GM18508 (cell line): Measurements from ENCODE around the gene MATN1.

ENCODE experiments used
- ATAC-seq: cut with Tn5 transposase; IDR thresholded peaks from one replicate; pipeline ENCODE4 v1.9.1; 2021; ENCODE audit warnings: moderate number of reproducible peaks; ENCODE audit not compliant: insufficient read depth, unreplicated experiment

MATN1 gene

DNA sequence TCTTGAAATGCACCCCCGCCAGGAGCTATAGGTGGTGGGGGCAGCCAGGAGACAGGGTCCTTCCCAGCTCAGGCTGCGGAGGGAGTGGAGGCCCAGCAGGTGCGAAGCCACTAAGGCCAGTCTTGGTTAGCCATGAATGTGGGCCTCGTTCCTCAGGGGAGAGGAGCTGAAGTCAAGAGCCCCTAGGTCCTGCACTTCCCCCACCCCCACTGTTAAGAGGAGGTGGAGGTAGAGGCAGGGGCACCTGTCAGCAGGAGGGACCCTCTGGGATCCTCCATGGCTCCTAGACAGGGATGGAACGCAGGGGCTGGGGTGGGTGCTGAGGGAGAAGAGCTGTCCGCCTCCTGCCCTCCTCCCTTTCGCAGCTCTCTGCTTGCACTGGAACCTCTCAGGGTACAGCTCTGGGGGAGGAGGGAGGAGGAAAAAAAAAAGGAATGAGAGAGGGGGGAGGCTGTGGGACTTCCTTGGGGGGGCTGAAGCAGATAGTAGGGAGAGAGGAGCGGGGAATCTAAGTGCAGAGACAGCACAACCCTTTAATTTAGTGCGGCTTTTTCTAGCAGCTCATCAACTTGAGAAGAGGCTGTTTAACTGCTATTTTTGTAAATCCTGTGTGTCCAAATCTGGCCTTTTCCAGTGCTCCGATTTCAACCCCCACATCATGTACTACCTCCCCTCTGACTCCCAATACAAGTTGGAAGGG, 37.0 kb downstream of the MATN1 start:
- no peak for ATAC-seq

DNA sequence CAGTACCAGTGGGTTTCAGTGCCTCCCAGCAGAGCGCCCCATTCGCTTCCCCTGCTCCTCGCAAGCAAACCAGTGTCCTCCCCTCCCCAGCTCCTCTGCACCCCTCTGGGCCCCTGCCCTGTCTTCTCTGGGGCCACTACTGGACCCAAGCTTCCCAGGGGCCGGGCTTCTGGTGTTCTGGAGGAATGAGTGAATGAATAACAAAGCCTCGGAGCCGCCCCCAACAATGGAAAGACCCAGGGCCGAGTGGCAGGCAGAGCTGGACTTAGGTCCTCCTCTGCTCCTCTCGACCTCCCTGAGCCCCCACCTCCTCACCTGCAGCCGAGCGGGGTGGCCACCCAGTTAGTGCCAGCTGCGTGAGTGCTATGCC, 37.6 kb downstream of the MATN1 start:
- ATAC-seq, result no peak

DNA sequence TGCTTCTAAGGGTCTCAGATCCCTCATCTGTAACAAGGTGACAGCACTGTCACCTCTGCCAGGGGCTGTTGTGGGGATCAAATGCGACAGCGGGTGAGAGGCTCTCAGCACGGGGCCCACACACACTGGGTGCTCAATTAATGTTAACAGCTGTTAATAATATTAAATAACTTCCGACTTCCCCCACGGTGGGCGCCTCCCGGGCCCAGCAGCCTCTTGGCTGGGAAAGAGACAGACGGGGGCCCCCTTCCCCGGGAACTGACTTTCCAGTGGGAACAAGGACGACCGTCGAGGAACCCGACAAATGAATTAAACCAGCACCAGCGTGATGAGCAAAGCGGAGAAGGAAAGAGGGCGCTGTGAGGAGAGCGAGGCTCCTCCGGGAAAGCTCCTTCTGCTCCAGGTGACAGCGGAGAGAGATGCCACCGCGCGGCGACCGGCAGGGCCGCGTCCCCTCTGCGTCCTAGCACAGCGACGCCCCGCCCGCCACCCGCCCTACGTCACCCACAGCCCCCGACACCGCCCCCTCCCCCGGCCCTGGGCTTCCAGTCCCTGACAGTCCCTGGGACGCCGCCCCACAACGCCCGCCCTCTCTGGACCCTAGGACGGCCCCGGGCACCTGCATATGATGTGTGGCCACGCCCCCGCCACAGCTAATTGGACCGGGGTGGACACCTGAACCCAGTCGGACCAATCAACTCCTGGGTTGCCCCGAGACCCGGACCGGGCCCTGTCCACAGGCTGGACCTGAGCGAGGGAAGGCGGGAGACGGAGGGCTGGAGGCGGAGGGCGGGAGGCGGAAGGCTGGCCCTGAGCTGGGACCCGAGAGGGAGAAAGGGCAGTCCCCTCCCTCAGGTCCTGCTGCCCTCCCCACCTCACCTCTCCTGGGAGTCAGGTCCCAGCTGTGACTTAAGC, 38.2 kb downstream of the MATN1 start:
- no peak for ATAC-seq

GRCh38 chr1:30684259-30684658, 39.1 kb downstream of the MATN1 start:
- ATAC-seq, result no peak

- no peak for ATAC-seq
Observed at GRCh38 chr1:30683699-30684098, 39.7 kb downstream of the MATN1 start.

- no peak for ATAC-seq
Observed at GRCh38 chr1:30682396-30683275, 40.7 kb downstream of the MATN1 start.

DNA sequence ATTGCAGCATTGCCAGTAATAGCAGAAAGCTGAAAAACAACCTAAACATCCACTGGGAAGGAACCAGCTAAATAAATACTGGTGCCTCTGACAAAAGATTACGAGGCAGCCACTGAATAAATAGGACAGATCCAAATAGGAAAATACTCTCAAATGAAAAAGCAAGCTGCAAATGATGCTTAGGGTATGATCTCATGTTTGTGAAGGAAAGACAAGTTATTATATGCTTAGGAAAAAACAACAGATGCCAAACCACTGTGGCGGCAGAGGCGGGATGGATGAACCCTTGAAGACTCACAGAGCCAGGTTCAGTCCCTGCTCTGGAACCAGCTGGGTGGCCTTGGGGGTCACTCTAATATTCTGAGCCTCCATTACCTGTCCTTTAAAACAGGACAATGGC, 41.6 kb downstream of the MATN1 start:
- ATAC-seq, result no peak

DNA sequence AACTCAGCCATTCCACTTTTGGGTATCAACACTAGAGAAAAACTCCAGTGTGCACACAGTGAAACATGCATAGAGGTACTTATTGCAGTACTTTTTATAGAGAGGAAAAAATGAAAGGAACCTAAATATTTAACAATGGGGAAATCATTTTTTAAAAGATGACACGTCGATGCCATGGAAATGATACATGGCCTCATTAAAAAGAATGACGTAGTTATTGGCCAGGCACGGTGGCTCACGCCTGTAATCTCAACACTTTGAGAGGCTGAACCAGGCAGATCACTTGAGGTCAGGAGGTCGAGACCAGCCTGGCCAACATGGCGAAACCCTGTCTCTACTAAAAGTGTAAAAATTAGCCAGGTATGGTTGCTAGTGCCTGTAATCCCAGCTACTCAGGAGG, 42.5 kb downstream of the MATN1 start:
- no peak for ATAC-seq

DNA sequence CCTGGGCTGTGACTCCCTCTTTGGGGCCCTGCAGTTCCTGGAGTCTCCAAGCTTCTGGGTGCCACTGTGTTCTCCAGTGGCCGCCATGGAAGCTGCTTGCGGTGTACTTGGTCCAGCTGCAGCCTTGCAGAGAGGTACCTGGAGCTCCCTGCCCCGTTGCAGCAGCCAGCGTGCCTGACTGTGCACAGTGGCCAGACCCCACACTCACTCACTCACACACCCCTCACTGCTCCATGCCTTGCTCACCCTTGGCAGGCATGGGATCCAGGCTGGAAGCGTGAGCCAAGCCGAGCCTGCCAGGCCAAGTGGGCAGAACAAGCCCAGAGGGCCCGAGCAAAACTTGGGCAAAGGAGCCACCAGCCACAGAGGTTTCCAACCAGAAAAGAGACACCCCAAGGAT, 43.0 kb downstream of the MATN1 start:
- ATAC-seq, result no peak

GRCh38 chr1:30679976-30680305, 43.4 kb downstream of the MATN1 start:
- ATAC-seq, result no peak

DNA sequence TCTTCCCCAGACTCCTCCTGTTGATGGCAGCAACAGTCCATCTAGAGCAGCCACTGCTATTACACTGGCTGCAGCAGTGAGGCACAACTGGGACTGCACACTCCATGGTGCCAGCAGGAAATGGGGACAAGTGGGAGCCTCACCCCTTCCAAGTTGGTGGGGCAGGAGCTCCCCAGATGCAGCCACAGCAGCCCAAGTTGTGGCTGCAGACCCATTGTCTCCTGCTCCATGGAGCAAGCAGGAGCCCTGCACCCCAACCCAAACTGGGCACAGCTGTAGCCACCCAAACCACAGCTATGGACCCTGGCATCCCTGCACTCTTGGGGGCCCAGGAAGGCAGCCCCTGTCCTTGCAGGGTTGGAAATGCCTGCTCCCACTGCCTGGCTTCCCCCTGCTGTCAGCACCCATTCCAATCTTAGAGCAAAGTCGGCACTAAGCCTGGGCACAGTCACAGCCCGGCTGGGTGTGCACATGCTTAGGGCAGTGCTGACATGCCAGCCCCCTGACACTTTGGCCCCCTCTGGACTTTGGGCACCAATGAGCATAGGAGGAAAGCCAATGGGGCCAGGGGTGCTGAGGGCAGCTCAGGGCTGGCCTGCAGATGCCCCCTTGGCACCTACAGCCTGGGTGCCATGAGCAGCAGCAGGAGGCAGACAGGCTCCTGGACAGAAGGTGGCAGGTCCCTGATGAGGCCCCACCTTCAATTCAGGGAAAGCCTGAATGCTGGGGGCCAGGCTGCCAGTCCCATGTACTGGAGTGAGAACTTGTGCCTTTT, 44.0 kb downstream of the MATN1 start:
- no peak for ATAC-seq

- ATAC-seq, result no peak
Observed at GRCh38 chr1:30678209-30678608, 45.2 kb downstream of the MATN1 start.

DNA sequence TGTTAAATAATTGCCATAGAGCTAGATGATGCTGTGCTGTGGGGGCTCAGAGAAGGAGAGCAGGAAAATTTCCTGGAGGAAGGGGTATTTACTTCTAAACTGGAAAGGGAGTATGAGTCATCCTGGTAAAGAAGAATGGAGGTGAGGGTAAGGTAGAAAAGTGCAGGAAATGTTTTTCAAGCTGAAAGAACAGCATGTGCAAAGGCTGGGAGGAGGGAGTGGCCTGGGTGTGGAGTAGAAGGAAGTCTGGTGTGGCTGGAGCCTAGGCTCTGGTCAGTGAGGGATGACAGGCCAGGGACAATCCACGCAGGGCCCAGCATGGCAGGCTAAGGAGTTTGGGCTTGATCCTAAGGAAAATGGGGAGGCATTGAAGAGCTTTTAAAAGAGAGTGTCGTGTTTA, 45.9 kb downstream of the MATN1 start:
- no peak for ATAC-seq

DNA sequence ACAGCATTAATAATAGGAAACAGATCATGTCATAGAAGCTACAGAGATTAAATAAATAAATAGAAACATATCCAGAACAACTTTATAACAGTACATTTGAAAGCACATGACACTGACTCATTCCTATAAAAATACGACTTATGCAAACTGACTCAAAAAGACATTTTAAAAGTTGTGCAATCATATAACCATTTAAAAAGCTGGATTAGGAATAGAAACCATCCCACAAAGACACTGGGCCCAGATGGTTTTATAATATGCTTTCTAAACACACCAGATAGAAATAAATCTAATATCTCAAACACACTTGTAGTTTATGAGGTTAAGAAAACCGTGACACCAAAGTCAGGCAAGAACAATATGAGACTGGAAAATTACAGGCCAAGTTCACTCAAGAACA, 47.6 kb downstream of the MATN1 start:
- ATAC-seq, result no peak

DNA sequence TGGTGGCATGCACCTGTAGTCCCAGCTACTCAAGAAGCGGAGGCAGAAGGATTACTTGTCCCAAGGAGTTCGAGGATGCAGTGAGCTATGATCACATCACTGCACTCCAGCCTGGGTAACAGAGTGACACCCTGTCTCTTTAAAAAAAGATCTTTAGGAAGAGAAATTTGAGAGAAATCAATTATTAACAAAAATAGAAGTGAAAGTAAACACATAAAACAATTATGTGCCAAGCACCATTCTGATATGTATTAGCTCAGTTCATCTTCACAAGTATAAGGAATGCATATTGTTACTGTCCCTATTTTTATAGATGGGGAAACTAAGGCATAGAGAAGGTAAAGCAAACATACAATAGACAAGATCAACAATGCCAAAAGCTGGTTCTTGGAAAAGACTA, 48.1 kb downstream of the MATN1 start:
- no peak for ATAC-seq

- no peak for ATAC-seq
Observed at GRCh38 chr1:30673395-30673794, 50.0 kb downstream of the MATN1 start.

DNA sequence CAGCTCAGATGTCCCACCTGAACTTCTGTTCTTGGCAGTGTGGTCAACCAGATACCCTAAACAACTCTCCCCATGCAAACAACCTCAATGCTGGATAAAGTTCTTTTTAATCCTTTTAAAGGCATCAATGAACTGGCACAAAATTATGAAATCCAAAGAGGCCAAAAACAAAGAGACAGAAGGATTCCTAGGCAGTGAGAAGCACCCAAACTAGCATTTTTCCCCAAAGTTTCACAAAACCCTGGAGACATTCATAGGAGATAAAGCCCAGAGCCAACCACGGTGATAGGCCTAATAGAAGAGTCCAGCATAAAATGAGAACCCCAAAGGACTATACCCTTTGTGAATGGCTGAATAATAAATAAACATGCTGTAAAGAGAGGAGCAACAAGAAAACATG, 50.7 kb downstream of the MATN1 start:
- ATAC-seq, result no peak

DNA sequence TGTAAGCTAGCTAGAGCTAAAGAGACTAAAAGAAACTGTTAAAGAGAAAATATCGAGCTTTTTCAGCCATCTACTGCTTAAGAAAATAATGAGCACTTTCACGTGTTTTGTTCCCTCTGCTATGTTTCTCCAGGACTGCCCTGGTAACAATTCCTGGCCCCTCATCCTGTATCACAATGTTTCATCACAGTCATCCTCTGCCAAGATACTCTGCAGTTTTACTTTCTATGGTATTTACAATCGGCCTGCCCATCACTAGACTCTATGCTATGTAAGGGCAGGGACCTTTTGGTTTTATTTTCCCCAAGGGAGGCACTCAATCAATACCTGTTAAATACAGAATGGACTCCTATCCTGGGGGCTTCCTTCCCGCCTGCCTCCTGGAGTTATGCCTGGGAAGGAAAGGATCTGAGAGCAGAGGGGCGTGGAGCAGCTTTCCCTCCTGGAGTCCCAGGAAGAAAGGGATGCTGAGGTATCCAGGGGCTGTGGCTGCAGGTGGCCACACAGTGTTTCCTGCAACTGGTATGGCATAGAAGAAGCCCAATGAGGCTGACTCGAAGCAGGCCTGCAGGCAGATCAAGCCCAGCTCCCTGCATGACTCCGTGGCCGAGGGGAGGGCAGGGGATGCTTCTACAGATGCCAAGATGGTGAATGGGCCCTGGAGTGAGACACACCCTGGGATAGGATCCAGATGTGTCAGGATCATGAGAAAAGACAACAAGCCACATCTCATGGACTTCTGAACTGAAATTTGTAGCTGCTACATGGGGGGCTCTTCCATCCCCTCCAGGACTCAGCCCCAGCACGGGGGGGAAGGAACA, 52.9 kb downstream of the MATN1 start:
- ATAC-seq, result no peak

- no peak for ATAC-seq
Observed at GRCh38 chr1:30668546-30669327, 54.6 kb downstream of the MATN1 start.
